ENCODE measurements around the gene OBSCN.

- TF ChIP-seq EZH2 (IDR thresholded peaks at IDR 0.05; ENCODE audit: borderline replicate concordance, low read depth, low read length, severe bottlenecking) (no peak), CTCF (IDR thresholded peaks at IDR 0.05; ENCODE audit: extremely low read depth in 1 of 2, insufficient read depth in 1 of 2, low read depth in 1 of 2, low read length in 2 of 2) (no peak), FOS (IDR thresholded peaks at IDR 0.05; ENCODE audit: borderline replicate concordance, insufficient read depth, low read length) (peak; percentile 91), POLR2AphosphoS5 (IDR thresholded peaks at IDR 0.05; ENCODE audit: insufficient read depth, low read depth, low read length) (peak; percentile 53), POLR2A (IDR thresholded peaks at IDR 0.05; ENCODE audit: low read depth, low read length) (no peak), MAX (IDR thresholded peaks at IDR 0.05; ENCODE audit: insufficient read depth, insufficient read length) (no peak), JUN (IDR thresholded peaks at IDR 0.05; ENCODE audit: borderline replicate concordance, insufficient read depth, insufficient read length, low read depth) (peak; percentile 87)
Measured at GRCh38 chr1:228270032-228270431, 62.2 kb downstream of the OBSCN start.
